ENCODE data around the gene ALX4.

The ALX4 gene

DNA sequence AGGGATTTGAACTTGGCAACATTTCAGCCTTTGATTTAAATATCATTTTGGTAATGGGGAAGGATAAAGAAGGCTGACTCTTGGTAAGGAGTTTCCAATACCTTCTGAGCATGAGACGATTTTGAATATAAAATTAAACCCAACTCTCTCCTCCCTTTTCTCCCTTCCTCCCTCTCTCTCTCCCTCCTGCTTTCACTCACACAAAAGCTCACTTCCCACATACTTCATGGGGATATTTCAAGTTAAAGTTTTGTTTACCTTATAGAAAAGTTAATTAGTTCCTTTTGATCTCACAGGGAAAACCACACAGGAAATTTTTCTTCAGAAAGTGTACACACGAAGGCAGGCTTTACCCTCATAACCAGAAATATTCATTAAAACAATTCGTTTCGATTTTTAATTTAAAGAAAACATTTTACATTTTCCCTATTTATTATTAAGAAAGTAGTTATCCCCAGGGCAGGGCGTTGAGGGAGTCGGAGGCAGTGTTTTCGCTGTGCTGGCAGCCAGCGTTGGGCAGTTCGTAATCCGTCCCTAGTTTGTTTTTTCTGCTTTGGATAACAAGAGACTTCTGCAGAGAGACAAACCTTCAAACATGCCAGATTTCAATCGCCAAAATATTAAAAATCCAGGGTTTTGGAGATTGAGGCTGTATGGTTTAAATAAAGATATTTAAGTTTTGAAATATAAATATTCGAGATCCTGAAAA, 25.3 kb upstream of the ALX4 start:
- DNase-seq: no peak

DNA sequence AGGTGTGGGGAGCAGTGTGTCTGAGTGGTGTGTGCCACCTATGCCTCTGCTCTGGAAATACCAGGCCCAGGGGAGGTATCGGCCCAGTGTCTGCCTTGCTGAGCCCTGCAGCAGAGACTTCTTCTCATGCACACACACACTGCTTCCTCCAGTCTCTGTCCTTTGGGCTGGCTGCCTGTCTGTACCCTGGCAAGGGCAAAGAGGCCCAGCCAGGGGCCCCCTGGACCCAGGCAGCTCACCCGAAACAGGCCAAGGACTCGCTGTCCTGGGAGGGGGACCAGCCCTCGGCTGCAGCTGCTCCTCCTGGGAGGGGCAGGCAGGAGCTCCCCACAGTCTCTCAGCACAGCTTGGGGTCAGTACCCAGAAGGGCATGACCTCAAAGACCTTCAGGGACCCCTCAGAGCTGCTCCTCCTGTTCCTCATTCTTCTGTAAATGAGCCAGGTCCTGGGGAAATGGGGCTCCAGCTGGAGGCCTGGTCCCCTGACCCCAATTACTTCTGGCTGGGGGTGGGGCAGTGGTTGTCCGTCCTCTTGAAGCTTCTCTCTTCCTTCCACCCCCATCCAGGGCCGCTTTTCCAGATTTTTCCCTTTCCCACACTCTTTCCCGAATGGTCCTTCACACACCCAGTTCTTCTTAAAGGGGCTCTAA, 24.5 kb upstream of the ALX4 start:
- no peak for DNase-seq

DNA sequence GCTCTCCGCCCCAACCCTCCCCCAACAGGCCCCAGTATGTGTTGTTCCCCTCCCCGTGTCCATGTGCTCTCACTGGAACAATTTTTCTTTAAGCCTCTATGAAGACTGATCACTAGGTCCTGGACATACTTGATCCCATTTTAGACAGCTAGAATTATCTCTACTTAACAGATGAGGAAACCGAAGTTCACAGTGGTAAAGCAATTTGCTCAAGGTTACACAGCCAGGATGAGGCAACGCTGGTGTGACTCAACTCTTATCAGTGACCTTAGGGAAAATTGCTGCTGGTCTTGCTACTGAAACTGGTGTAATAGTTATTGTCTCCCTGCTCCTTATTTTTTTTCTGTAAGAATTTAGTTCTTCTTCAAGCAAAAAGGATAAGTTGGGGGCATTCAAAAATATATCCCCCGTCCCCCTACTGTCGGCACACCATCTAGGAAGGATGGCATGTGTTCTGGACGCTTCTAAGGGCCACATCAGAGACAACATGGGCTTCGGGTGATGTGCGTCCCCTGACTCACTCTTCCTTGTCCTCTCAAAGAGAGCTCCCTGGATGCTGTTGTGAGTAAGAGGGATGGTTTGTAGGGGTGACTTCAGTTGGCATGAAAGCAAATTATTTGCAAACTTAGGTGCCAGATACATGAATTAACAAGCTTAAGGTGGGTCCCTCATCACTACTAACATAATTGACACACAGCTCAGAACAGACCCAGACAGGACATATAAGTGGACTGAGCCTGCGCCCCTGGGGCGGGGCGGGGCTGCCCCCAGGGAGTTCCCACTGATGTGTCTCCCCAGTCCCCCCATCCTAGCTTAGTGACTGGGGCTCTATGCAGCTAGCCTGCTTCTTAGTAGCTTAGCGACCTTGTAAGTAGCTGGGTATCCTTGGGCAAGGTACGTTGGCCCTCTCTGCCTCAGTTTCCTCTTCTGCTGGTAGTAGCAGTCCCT, 23.6 kb upstream of the ALX4 start:
- no peak for DNase-seq

DNA sequence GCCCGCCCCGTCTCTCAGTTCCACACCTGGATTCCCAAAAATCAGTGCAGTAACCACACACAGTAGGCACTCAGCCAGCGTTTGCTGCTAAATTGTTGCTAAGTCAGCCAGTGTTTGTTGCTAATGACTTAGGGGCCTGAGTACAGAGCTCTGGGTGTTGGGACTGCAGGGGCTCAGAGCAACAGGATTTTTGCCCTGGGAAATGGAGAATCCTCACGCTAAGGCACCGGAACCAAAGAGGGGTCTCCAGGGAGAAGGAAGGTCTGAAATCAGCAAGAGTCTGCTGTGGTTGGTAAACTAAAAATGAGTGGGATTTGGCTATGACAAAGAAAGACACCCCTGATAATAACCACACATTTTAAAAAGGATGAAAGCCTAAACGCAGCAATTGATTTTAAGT, 22.7 kb upstream of the ALX4 start:
- DNase-seq: no peak

DNA sequence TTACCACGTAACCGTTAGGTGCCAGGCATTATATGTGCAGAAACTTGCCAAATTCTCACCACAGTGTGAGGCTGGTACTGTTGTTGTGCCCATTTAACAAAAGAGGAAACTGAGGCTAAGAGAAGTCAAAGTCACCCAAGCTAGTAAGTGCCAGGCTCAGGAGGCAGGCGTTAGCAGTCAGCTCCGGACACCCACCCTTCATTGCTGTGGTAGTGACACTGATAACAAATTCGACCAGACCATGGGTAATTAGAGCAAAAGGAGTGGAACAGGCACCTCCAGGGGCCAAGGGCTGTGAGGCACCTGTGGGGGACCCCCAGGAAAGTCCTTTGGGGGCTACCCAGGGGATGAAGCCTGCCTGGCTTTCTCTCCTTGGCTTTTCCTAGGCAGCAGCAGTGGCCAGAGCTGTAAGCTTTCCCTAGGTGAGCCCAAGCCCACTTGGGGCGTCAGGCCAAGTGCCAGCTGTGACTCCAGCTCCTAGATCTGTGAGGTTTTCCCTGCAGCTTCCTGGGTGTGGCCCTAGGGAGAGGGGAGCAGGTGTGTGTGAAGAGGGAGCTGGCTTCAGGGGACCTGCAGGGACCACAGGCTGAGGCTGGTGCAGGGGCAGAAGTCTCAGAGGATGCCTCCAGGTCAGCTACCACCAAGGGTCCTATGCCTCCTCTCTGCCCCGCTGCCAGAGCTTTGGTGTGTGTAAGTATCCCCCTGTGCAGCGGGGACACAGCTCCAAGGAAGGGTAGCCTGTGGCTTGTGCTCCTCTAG, 19.7 kb upstream of the ALX4 start:
- no peak for DNase-seq

DNA sequence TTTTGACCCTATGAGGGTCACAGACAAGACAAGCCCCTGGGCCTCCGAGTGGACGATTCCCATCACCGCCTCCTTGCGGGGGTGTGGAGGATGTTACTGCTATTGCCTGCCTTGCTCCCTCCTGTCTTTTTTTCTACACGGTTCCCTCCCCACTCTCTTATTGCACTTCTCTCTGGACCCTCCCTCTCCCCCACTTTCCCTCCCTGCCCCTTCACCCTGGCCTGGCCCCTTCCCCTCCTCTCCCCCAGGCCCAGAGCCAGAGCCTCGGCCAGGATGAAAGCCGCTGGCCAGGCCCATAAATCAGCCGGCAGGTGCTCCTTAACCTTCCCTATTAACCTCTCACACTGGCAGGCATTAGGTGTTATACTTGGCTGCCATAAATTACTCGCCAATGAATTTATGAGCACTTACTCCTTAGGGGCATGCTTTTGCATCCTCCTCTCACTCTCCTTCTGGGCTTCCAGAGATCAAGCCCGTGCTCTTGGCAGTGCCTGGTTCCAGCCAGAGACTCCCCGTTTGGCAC, 18.3 kb upstream of the ALX4 start:
- no peak for DNase-seq

DNA sequence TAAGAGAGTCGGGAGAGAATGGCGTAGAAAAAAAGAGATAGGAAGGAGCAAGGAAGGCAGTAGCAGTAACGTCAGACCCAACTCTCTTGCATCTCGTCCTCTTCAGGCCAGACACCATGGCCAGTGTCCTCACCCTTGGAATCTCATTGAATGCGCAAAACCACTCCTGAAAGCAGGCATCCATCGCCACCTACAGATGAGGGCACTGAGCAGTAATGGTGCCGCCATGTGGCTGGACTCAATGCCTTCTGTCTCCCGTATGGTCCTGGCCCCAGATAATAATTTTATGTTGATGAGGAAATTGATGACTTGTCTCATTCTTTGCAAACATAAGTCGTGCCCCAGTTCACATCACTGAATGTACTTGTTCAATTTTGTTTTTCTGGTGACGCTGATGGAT, 17.8 kb upstream of the ALX4 start:
- DNase-seq: no peak

DNA sequence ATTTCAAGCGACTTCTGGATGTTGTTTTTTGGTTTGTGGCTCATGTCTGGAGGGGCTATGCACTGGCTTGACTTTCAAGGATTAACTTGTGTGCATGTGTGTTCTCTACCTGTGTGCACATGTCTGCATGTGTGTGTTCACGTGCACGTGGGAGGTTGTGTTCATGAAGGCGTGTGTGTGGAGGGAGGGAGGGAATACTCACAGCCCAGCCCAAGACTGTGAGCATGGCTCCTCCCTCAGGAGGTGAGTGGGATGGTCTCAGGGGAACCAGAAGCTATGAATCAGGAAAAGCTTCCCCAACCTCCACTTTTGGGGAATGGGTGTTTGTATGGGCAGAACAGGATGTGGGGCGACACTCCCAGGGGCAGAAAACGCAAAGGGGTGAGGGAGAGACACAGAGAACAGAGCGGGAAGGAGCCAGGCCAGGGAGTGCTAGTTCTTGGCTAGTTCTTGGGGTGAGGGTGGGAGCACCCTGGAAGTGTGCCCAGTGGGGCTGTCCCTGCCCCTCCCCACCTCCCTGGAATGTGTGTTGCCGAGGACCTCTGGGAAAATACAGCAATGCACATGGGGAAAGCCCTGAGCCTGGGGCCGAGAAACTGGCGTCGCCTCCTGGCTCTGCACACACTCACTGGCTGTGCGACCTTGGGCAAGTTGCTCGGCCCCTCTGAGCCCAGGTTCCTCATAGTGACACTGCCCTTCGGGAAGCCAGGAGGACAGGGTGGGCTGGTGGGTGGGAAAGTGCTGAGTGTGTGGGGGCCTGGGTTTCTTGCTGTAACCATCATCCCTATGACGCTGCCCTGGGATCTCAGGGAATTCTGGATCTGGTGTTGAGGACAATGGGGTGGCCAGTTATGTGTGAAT, 16.9 kb upstream of the ALX4 start:
- DNase-seq: no peak

DNA sequence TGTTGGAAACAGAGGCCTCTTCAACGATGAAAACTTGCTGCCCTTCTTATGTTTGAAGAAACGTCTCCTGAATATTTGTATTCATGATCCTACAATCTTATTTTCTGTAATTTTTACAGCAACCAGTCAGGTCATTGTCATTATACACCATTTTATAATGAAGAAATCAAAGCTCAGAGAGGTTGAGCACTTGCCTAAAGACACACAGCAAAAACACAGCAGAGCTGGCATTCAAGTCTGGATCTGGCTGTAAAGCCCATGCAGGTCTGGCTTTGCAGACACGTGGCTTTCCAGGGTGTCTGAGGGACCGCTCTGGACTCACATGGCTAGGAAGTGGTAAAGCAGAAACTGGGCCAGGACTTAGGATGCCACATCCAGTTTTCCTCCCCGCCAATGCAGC, 15.8 kb upstream of the ALX4 start:
- DNase-seq: no peak

DNA sequence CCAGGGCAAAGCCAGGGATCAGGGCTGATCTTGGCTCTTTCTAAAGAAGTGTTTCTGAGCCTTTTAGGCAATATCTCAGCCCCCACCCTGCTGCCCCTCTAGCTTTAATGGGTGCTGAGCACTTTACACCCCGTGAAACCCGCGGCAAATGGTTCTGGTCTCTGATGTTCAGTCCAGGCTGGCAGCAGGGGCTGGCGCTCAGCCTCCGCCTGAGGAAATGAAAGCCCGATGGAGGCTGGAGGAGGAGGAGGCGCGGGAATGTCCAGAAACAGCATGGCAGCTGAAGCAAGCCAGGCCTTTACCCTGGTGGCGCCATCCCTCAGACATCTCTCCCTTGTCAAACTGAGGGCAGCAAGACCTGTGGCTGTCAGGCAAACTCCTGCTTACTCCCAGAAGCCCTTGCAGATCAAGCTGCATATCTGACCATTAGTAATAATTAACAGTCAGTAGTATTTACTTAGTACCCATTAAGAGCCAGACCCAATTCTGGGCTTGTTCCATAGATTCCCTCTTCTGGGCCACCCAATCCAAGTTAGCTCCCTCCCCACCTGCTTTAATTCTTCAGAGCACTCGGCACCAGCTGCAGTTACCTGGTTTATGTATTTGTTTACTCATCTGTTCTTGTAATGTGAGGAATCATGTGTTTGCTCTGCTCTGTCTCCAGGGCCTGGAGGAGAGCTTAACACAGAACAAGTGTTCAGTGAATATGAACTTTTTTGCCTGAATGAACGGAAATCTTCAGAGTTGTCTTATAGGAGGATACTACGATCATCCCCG, 15.0 kb upstream of the ALX4 start:
- no peak for DNase-seq

DNA sequence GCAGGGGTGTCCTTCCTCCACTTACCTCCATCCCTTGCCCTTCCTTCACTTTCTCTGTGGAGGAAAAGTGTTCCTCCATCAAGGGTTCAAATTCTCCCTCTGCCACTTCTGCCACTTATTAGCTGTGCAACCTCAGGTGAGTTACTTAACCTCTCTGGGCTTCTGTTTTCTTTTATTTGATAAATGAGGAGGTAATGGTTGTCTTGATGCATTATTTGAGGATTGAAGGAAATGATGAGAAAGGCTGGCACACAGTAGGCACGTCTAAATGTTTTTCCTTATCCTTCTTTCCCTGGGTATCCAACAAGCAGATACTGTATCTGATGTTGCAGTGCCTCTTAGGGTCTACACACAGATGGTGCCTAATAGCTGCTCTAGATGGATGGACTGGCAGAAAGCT, 14.3 kb upstream of the ALX4 start:
- DNase-seq: no peak

DNA sequence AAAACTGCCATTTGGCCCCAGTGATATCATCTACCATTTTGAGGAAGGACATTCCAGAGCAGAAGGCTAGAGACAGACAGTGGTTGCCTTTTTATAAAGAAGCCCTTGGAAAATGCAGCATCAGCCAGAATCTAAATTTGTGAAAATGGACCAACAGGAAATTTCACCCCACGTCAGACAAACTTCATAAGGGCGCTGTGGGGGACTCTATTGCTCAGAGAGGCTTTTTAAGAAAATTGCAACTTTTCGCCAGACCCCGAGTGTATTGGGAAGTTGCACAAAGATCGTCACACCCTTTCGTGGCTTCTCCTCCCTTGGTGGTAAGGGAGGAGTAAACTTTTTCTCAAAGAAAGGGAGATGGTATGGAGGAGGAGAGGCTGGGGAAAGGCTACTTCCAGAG, 12.3 kb upstream of the ALX4 start:
- DNase-seq: no peak

DNA sequence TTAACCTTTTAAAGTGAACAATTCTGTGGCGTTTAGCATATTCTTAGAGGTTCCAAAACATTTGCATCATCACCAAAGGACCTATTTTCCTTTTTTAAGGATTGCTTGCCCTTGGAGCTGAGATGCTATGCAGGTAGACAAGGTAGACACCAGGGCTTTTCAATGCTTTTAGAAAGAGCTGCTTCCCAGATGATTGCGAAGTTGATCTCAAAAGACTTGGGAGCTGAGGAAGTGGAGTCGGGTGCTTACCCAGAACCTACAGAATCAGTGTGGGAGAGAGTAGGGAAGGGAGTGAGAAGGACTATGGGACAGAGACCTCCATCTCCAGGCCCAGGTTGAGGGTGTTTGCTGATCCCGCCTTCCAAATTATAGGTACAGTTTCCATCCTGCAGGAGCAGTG, 11.1 kb upstream of the ALX4 start:
- no peak for DNase-seq

DNA sequence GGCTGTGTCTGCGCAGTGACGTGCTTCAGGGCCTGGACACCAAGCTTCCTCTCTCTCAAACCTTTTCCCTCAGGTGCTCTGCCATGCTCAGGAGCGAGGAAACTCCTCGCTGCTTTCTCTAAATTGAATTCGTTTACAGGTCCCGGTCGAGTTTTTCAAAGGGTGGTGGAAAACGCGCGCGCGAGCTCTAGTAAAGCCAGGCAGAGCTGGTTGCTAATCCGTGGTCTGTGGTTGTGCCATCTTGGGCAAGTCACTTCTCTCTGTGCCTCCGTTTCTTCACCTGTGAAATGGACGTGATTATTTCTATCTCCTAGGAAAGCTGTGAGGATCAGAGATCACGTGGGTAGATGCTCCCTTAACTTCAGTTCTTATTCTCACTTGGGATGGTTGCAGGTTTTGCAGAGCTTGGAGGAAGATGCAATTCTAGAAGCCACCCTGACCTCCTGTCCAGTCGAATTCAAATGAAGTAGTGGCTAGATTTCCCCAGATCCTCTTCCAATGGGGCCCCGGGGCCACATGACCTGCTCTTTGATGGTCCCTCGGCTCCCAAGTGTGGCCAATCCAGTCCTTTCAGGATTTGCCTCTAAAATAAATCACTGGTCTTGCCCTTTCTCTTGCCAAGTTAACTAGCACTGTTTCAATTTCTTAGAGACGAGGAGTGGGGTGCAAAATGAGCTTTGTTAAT, 10.5 kb upstream of the ALX4 start:
- DNase-seq: no peak

DNA sequence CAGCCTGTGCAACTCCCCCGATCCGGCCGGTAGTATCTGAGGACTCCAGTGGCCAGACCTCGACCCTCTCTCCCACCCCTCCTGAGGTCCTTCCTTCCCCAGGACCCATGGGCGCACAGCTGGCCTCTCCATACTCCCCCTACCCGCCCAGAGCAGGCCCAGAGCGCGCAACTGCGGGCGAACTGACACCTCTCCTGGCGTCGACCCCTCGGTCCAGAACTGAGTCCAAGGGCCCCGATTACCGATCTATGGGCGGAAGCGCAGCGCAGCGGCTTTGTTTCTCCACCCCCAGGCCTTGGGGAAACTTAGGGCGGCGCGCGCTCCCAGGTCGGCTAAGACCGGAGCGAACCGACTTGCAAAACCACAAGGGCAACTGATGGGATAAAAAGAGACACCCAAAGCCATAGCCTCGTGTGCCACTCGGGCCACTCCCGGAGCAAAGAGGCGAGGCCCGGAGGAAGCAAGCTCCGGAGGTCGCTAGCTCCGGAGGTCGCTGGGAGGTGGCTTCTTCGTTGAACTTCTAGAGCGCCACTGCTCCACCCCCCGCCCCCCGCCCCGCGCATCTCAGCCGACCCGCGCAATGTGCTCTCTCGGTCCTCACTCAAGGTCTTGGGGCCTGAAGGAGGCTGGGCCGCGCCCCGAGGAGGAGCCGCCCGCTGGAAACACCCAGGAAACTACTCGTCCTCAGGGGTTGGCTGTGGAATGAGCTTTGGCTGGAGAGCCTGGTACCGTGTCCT, 9.8 kb upstream of the ALX4 start:
- no peak for DNase-seq

DNA sequence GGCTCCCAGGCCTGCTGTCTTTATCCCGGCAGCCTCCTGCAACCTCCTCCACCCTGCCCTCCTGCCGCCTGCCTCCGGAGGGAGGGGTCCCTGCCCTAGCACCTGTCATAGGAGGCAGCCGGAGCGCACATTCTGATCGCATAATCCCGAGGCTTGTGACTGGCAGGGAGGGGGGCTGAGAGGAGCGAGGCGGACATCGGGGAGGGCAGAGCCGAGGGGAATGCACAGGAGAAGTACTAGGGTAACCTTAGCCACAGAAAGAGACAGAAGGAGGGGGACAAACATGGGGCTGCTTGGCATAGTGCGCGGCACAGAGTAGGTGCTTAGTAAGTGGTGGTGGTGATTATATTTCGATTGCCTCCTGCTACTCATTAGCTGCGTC, 9.2 kb upstream of the ALX4 start:
- DNase-seq: no peak

DNA sequence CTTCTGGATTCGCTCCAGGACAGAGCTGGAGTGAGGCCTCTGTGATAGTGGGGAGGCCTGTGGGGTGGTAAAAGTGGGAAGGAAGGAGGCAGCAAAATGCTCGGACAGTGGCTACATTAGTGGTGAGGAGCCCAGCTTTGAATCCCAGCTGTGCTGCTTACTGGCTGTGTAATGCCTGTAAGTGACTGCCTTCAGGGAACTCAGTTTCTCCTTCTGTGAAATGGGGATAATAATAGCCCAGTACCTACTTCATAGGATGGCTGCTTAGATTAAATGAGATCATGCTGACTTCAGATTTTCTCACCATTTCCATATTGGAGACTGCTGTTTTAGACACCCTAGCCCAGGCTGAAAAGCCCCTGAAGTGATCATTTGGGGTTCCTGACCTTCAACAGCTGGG, 8.4 kb upstream of the ALX4 start:
- DNase-seq: no peak

DNA sequence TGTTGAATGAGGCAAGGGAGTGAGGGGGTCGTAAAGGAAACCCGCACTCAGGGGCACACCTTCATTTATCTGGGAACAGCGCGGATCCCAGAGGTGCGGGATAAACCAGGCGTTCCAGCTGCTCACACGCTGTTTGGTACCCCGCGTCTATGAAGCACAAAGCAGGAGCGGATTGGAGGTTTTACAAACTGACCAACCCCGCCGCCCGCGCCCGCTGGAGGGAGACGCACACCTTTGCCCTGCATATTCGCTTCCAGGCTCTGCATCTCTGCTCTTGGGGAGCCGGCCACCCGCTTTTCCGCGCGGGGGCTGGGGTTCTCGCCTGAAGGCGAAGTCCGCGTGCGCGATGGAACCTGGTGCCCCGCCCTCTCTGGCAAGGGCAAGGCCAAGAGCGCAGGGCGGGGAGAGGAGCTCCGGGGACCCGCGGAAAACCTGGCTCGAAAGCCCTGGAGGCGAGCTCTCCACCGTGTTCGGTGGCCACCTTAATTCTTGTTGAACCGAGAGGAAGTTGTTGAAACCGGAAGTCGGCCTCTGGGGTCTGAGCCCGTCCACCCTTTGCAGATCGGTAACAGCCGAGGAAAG, 6.8 kb upstream of the ALX4 start:
- no peak for DNase-seq

DNA sequence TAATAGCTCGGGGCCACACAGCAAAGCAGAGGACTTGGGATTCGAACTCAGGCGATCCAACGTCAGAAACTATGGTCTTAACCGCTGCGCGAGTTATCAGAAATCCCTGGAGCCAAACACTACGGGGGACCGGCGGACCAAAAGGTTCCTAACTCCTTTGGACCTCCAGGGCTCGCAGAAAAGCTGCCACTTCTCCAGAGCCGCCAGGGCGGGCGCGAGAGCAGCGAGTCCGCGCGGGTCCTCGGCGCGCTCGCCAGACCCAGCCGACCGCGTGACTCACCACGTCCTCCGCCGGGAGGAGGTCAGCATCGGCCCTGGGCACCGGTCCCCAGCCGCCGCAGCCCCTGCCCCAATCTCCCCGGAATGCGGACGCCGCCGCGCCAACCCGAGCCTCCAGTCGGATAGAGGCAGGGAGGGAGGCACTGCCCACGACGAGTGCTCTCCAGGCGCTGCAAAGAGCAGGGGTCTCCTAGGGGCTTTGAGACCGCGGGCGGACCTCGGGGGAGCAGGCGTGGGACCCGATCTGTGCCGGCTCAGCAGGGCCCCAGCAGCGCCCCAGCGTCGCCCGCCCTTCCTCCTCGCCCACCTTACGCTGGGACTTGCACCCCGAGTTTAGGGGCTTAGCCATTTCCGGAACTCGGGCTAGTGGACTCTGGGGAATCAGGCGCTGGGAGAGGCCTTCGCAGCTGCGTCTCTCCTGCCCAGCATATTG, 6.2 kb upstream of the ALX4 start:
- no peak for DNase-seq
